Glutamatergic neuron (in vitro differentiated cells): ENCODE results near the gene FOXP2. TPM values are rescaled to one million over a fixed set of nuclear protein-coding genes. Genes with fewer than 3 reads are reported as not detected.

Source experiments
- DNase-seq: peaks from one replicate; pipeline ENCODE4 v3.0.0; 2022
- H3K27ac Mint-ChIP-seq: one replicate; pipeline ENCODE4 v1.8.0; 2020; ENCODE audit warnings: mild to moderate bottlenecking, mixed read lengths, inconsistent platforms; ENCODE audit not compliant: unreplicated experiment
- H3K27me3 Mint-ChIP-seq: one replicate; pipeline ENCODE4 v1.8.0; 2020; ENCODE audit warnings: mild to moderate bottlenecking, moderate library complexity, mixed read lengths, inconsistent platforms; ENCODE audit not compliant: unreplicated experiment
- H3K36me3 Mint-ChIP-seq: one replicate; pipeline ENCODE4 v1.8.0; 2020; ENCODE audit warnings: mild to moderate bottlenecking, mixed read lengths, inconsistent platforms; ENCODE audit not compliant: unreplicated experiment
- H3K4me1 Mint-ChIP-seq: one replicate; pipeline ENCODE4 v1.8.0; 2020; ENCODE audit warnings: mild to moderate bottlenecking, low read depth, mixed read lengths, inconsistent platforms; ENCODE audit not compliant: unreplicated experiment
- H3K4me3 Mint-ChIP-seq: one replicate; pipeline ENCODE4 v1.8.0; 2020; ENCODE audit warnings: mild to moderate bottlenecking, mixed read lengths, inconsistent platforms; ENCODE audit not compliant: unreplicated experiment
- H3K9me3 Mint-ChIP-seq: one replicate; pipeline ENCODE4 v1.8.0; 2020; ENCODE audit warnings: mild to moderate bottlenecking, moderate library complexity, mixed read lengths, inconsistent platforms; ENCODE audit not compliant: unreplicated experiment
- CTCF ChIP-seq: fragments of 200-600 bp; sonication (generic); IDR thresholded peaks from one replicate; pipeline ENCODE4 v1.5.0; 2021; ENCODE audit not compliant: partially characterized antibody, unreplicated experiment
- total RNA-seq: library from RNA; stranded (reverse); fragmentation: NEBNext Ultra II Directional; extraction: Animal tissue kit (Norgen Biotek cat#: 25700); gene quantifications from one replicate; pipeline ENCODE4 v1.2.1, GENCODE V29; 2021; ENCODE audit not compliant: unreplicated experiment

The FOXP2 gene
- total RNA-seq, 1 donor from 2014 or later = 72.1 TPM

GRCh38 chr7:114548081-114548980 is 133.7 kb downstream of the FOXP2 start:
- H3K4me1 Mint-ChIP-seq = peaks cover 7% of the 10 kb centered on the region
- H3K27ac Mint-ChIP-seq = no peak overlapping the region
- H3K27me3 Mint-ChIP-seq = no peaks in the 10 kb centered on the region
- DNase-seq = no peak
- H3K9me3 Mint-ChIP-seq = no peaks in the 10 kb centered on the region
- no peaks in the 10 kb centered on the region for H3K36me3 Mint-ChIP-seq
- no peak overlapping the region for H3K4me3 Mint-ChIP-seq
- no peak for TF ChIP-seq CTCF

DNA sequence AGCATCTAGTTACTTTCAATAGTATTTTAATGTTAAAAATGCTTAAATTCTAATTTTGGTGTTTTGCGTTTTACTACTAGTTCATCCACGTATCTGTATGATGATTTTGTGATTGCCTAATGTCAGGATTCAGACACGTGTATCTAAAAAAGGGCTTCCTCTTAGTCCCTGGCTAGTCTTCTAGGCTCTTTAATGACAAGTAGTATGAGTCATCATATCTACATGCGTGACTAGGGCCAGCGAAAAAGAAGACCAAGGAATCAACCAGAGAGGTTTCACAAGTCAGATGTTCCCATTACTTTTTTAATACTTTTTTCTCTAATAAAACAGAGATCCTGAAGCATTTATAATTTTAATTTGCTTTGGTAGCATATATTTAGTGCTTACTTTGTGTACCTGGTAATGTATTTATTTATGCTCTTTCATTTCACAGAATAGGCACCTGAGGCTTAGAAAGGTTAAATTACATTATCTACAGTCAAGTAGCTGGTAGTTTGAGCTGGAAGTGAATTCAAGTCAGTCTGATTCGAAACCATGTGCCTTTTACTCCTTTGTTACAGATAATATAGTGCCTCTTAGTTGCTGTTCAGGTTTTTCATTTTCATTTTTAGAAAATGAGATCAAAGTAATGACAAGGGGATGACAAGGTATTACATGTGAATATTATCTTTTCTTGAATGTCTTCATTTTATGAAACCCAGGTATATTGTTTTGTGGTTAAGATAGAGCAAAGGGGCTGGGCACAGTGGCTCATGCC is 140.3 kb downstream of the FOXP2 start:
- Mint-ChIP-seq H3K9me3 (no peaks in the 10 kb centered on the region), H3K27ac (no peak overlapping the region), H3K4me3 (no peak overlapping the region), H3K36me3 (no peaks in the 10 kb centered on the region), H3K27me3 (no peaks in the 10 kb centered on the region), H3K4me1 (peaks cover 5% of the 10 kb centered on the region)
- no peak for TF ChIP-seq CTCF
- no peak for DNase-seq

GRCh38 chr7:114567416-114567815 is 152.8 kb downstream of the FOXP2 start:
- TF ChIP-seq CTCF = no peak
- no peaks in the 10 kb centered on the region for H3K9me3 Mint-ChIP-seq
- no peaks in the 10 kb centered on the region for H3K4me1 Mint-ChIP-seq
- no peak for DNase-seq
- no peak overlapping the region for H3K4me3 Mint-ChIP-seq
- peaks cover 2% of the 10 kb centered on the region for H3K27me3 Mint-ChIP-seq
- no peaks in the 10 kb centered on the region for H3K36me3 Mint-ChIP-seq
- no peak overlapping the region for H3K27ac Mint-ChIP-seq

DNA sequence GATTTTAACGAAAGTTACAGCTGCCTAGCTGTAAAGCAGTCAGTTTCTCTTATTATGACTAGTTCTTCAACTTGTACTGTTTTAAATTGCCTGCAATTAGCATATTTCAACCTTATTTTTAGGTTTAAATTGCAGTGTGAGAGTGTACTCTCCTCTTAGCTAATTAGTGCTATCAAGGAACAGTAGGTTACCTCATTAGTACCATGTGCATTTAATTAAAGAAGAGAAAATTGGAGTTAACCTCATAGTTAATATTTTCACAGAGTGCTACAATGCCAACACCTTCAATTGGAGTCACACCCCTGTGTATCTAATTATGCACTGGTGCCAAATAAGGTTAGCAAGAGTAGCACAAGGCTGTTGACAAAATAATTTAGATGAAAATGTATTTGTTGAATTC is 154.6 kb downstream of the FOXP2 start:
- Mint-ChIP-seq H3K4me1 (no peaks in the 10 kb centered on the region), H3K27me3 (peaks cover 2% of the 10 kb centered on the region), H3K36me3 (no peaks in the 10 kb centered on the region), H3K4me3 (no peak overlapping the region), H3K27ac (no peak overlapping the region), H3K9me3 (no peaks in the 10 kb centered on the region)
- no peak for DNase-seq
- no peak for TF ChIP-seq CTCF

DNA sequence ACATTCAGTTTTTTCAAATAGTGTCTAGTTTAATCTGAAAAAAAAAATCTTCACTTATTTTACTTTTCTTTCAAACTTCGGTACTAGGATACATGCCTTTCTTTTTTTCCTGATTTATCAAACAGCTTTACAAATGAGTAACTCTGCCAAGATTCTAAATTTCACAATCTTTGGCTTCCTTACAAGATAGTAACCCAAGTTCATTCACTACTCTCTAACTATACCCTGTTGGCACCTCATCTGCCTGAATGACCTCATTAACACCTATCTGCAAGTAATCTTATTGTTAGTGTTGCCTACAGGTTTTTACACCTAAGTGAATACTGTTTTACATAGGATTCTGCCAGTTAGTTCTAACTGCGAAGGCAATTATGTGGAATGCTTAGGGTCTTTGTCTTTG is 159.8 kb downstream of the FOXP2 start:
- no peaks in the 10 kb centered on the region for H3K36me3 Mint-ChIP-seq
- H3K9me3 Mint-ChIP-seq = no peaks in the 10 kb centered on the region
- H3K27me3 Mint-ChIP-seq = no peaks in the 10 kb centered on the region
- peaks cover 9% of the 10 kb centered on the region for H3K4me1 Mint-ChIP-seq
- no peak for TF ChIP-seq CTCF
- no peak overlapping the region for H3K4me3 Mint-ChIP-seq
- no peak overlapping the region for H3K27ac Mint-ChIP-seq
- DNase-seq = no peak
